ENCODE data around the gene SIX1.

Gene SIX1

GRCh38 chr14:60640859-60641741 is 8.2 kb downstream of the SIX1 start:
- Histone ChIP-seq H3K27me3 (ENCODE audit: control insufficient read depth in 1 of 2, insufficient read depth in 2 of 2, low read length in 2 of 2) (peaks cover 80 to 96% of the 10 kb centered on the region in 2 donors), H3K36me3 (ENCODE audit: control insufficient read depth in 2 of 2, insufficient read depth in 2 of 2, low read length in 2 of 2) (no peaks in the 10 kb centered on the region), H3K9me3 (ENCODE audit: control insufficient read depth in 2 of 2, low read length in 2 of 2) (peaks cover 0 to 3% of the 10 kb centered on the region in 2 donors), H3K27ac (ENCODE audit: low read length) (no peak overlapping the region), H3K4me3 (ENCODE audit: low read length in 2 of 2) (no peak overlapping the region), H3K9ac (ENCODE audit: low read length in 2 of 2) (no peak overlapping the region), H3K4me1 (ENCODE audit: control insufficient read depth, insufficient read depth, low read length) (peaks cover 24% of the 10 kb centered on the region)

- H3K4me1 ChIP-seq (ENCODE audit: control insufficient read depth, insufficient read depth, low read length), result peaks cover 24% of the 10 kb centered on the region
- no peak overlapping the region for H3K9ac ChIP-seq (ENCODE audit: low read length in 2 of 2)
- H3K27me3 ChIP-seq (ENCODE audit: control insufficient read depth in 1 of 2, insufficient read depth in 2 of 2, low read length in 2 of 2), result peaks cover 77 to 82% of the 10 kb centered on the region in 2 donors
- no peaks in the 10 kb centered on the region for H3K36me3 ChIP-seq (ENCODE audit: control insufficient read depth in 2 of 2, insufficient read depth in 2 of 2, low read length in 2 of 2)
- H3K9me3 ChIP-seq (ENCODE audit: control insufficient read depth in 2 of 2, low read length in 2 of 2), result peaks cover 0 to 3% of the 10 kb centered on the region in 2 donors
- H3K27ac ChIP-seq (ENCODE audit: low read length), result no peak overlapping the region
- no peak overlapping the region for H3K4me3 ChIP-seq (ENCODE audit: low read length in 2 of 2)
Measured at GRCh38 chr14:60639674-60640073, 9.6 kb downstream of the SIX1 start.

GRCh38 chr14:60637479-60638315 is 11.6 kb downstream of the SIX1 start:
- H3K9me3 ChIP-seq (ENCODE audit: control insufficient read depth in 2 of 2, low read length in 2 of 2), result peaks cover 0 to 3% of the 10 kb centered on the region in 2 donors
- peaks cover 19% of the 10 kb centered on the region for H3K4me1 ChIP-seq (ENCODE audit: control insufficient read depth, insufficient read depth, low read length)
- no peaks in the 10 kb centered on the region for H3K36me3 ChIP-seq (ENCODE audit: control insufficient read depth in 2 of 2, insufficient read depth in 2 of 2, low read length in 2 of 2)
- peak overlapping the region; percentile 43 to 68 for H3K4me3 ChIP-seq (ENCODE audit: low read length in 2 of 2)
- no peak overlapping the region for H3K9ac ChIP-seq (ENCODE audit: low read length in 2 of 2)
- H3K27ac ChIP-seq (ENCODE audit: low read length), result no peak overlapping the region
- H3K27me3 ChIP-seq (ENCODE audit: control insufficient read depth in 1 of 2, insufficient read depth in 2 of 2, low read length in 2 of 2), result peaks cover 58 to 62% of the 10 kb centered on the region in 2 donors

- peak overlapping the region in 1 of 2 donors; percentile 68 for H3K4me3 ChIP-seq (ENCODE audit: low read length in 2 of 2)
- H3K27ac ChIP-seq (ENCODE audit: low read length), result no peak overlapping the region
- no peaks in the 10 kb centered on the region for H3K36me3 ChIP-seq (ENCODE audit: control insufficient read depth in 2 of 2, insufficient read depth in 2 of 2, low read length in 2 of 2)
- no peak overlapping the region for H3K9ac ChIP-seq (ENCODE audit: low read length in 2 of 2)
- H3K27me3 ChIP-seq (ENCODE audit: control insufficient read depth in 1 of 2, insufficient read depth in 2 of 2, low read length in 2 of 2), result peaks cover 50 to 55% of the 10 kb centered on the region in 2 donors
- H3K9me3 ChIP-seq (ENCODE audit: control insufficient read depth in 2 of 2, low read length in 2 of 2), result peaks cover 0 to 3% of the 10 kb centered on the region in 2 donors
- peaks cover 12% of the 10 kb centered on the region for H3K4me1 ChIP-seq (ENCODE audit: control insufficient read depth, insufficient read depth, low read length)
Measured at GRCh38 chr14:60636879-60637478, 12.3 kb downstream of the SIX1 start.

- Histone ChIP-seq H3K4me3 (ENCODE audit: low read length in 2 of 2) (no peak overlapping the region), H3K4me1 (ENCODE audit: control insufficient read depth, insufficient read depth, low read length) (peaks cover 6% of the 10 kb centered on the region), H3K36me3 (ENCODE audit: control insufficient read depth in 2 of 2, insufficient read depth in 2 of 2, low read length in 2 of 2) (no peaks in the 10 kb centered on the region), H3K27ac (ENCODE audit: low read length) (no peak overlapping the region), H3K9ac (ENCODE audit: low read length in 2 of 2) (no peak overlapping the region), H3K27me3 (ENCODE audit: control insufficient read depth in 1 of 2, insufficient read depth in 2 of 2, low read length in 2 of 2) (peaks cover 28% of the 10 kb centered on the region in 2 donors), H3K9me3 (ENCODE audit: control insufficient read depth in 2 of 2, low read length in 2 of 2) (no peaks in the 10 kb centered on the region)
Measured at GRCh38 chr14:60634153-60634552, 15.1 kb downstream of the SIX1 start.

GRCh38 chr14:60632777-60633176 is 16.5 kb downstream of the SIX1 start:
- no peaks in the 10 kb centered on the region for H3K9me3 ChIP-seq (ENCODE audit: control insufficient read depth in 2 of 2, low read length in 2 of 2)
- peaks cover 5% of the 10 kb centered on the region for H3K4me1 ChIP-seq (ENCODE audit: control insufficient read depth, insufficient read depth, low read length)
- H3K9ac ChIP-seq (ENCODE audit: low read length in 2 of 2), result no peak overlapping the region
- peaks cover 15 to 17% of the 10 kb centered on the region in 2 donors for H3K27me3 ChIP-seq (ENCODE audit: control insufficient read depth in 1 of 2, insufficient read depth in 2 of 2, low read length in 2 of 2)
- no peak overlapping the region for H3K27ac ChIP-seq (ENCODE audit: low read length)
- H3K4me3 ChIP-seq (ENCODE audit: low read length in 2 of 2), result no peak overlapping the region
- no peaks in the 10 kb centered on the region for H3K36me3 ChIP-seq (ENCODE audit: control insufficient read depth in 2 of 2, insufficient read depth in 2 of 2, low read length in 2 of 2)

GRCh38 chr14:60632257-60632656 is 17.0 kb downstream of the SIX1 start:
- no peak overlapping the region for H3K27ac ChIP-seq (ENCODE audit: low read length)
- H3K9ac ChIP-seq (ENCODE audit: low read length in 2 of 2), result no peak overlapping the region
- H3K9me3 ChIP-seq (ENCODE audit: control insufficient read depth in 2 of 2, low read length in 2 of 2), result no peaks in the 10 kb centered on the region
- H3K36me3 ChIP-seq (ENCODE audit: control insufficient read depth in 2 of 2, insufficient read depth in 2 of 2, low read length in 2 of 2), result no peaks in the 10 kb centered on the region
- H3K27me3 ChIP-seq (ENCODE audit: control insufficient read depth in 1 of 2, insufficient read depth in 2 of 2, low read length in 2 of 2), result peaks cover 10 to 12% of the 10 kb centered on the region in 2 donors
- no peak overlapping the region for H3K4me3 ChIP-seq (ENCODE audit: low read length in 2 of 2)
- H3K4me1 ChIP-seq (ENCODE audit: control insufficient read depth, insufficient read depth, low read length), result no peaks in the 10 kb centered on the region

- Histone ChIP-seq H3K4me3 (ENCODE audit: low read length in 2 of 2) (no peak overlapping the region), H3K4me1 (ENCODE audit: control insufficient read depth, insufficient read depth, low read length) (no peaks in the 10 kb centered on the region), H3K36me3 (ENCODE audit: control insufficient read depth in 2 of 2, insufficient read depth in 2 of 2, low read length in 2 of 2) (no peaks in the 10 kb centered on the region), H3K9me3 (ENCODE audit: control insufficient read depth in 2 of 2, low read length in 2 of 2) (no peaks in the 10 kb centered on the region), H3K27me3 (ENCODE audit: control insufficient read depth in 1 of 2, insufficient read depth in 2 of 2, low read length in 2 of 2) (peaks cover 5 to 7% of the 10 kb centered on the region in 2 donors), H3K9ac (ENCODE audit: low read length in 2 of 2) (no peak overlapping the region), H3K27ac (ENCODE audit: low read length) (no peak overlapping the region)
Measured at GRCh38 chr14:60631842-60632241, 17.4 kb downstream of the SIX1 start.

- no peaks in the 10 kb centered on the region for H3K9me3 ChIP-seq (ENCODE audit: control insufficient read depth in 2 of 2, low read length in 2 of 2)
- no peaks in the 10 kb centered on the region for H3K36me3 ChIP-seq (ENCODE audit: control insufficient read depth in 2 of 2, insufficient read depth in 2 of 2, low read length in 2 of 2)
- no peak overlapping the region for H3K9ac ChIP-seq (ENCODE audit: low read length in 2 of 2)
- no peaks in the 10 kb centered on the region for H3K27me3 ChIP-seq (ENCODE audit: control insufficient read depth in 1 of 2, insufficient read depth in 2 of 2, low read length in 2 of 2)
- H3K4me3 ChIP-seq (ENCODE audit: low read length in 2 of 2), result no peak overlapping the region
- H3K4me1 ChIP-seq (ENCODE audit: control insufficient read depth, insufficient read depth, low read length), result no peaks in the 10 kb centered on the region
- no peak overlapping the region for H3K27ac ChIP-seq (ENCODE audit: low read length)
Measured at GRCh38 chr14:60630129-60630528, 19.1 kb downstream of the SIX1 start.

- no peak overlapping the region for H3K9ac ChIP-seq (ENCODE audit: low read length in 2 of 2)
- H3K27me3 ChIP-seq (ENCODE audit: control insufficient read depth in 1 of 2, insufficient read depth in 2 of 2, low read length in 2 of 2), result no peaks in the 10 kb centered on the region
- no peaks in the 10 kb centered on the region for H3K4me1 ChIP-seq (ENCODE audit: control insufficient read depth, insufficient read depth, low read length)
- no peak overlapping the region for H3K27ac ChIP-seq (ENCODE audit: low read length)
- no peaks in the 10 kb centered on the region for H3K9me3 ChIP-seq (ENCODE audit: control insufficient read depth in 2 of 2, low read length in 2 of 2)
- H3K36me3 ChIP-seq (ENCODE audit: control insufficient read depth in 2 of 2, insufficient read depth in 2 of 2, low read length in 2 of 2), result no peaks in the 10 kb centered on the region
- H3K4me3 ChIP-seq (ENCODE audit: low read length in 2 of 2), result no peak overlapping the region
Measured at GRCh38 chr14:60628892-60629291, 20.4 kb downstream of the SIX1 start.
